HEK293 (cell line): ENCODE measurements around the gene RPUSD4.

Experiments used
- GLI2 ChIP-seq: fragments of 450-650 bp; formaldehyde crosslinking; IDR thresholded peaks from 2 replicates; pipeline ENCODE4; 2017; ENCODE audit warnings: missing biosample characterization, missing genetic modification characterization, low read depth, borderline replicate concordance
- KLF10 ChIP-seq: fragments of 450-650 bp; IDR thresholded peaks from 2 replicates; pipeline ENCODE4 v1.5.1; 2018; ENCODE audit warnings: missing biosample characterization, mild to moderate bottlenecking, missing genetic modification characterization
- KLF7 ChIP-seq: fragments of 450-650 bp; formaldehyde crosslinking; IDR thresholded peaks from 2 replicates; pipeline ENCODE4 v1.5.1; 2016; ENCODE audit warnings: missing biosample characterization, missing genetic modification characterization, borderline replicate concordance
- KLF8 ChIP-seq: fragments of 450-650 bp; formaldehyde crosslinking; IDR thresholded peaks from 2 replicates; pipeline ENCODE4 v1.5.1; 2016; ENCODE audit warnings: missing biosample characterization, missing genetic modification characterization
- KLF9 ChIP-seq: fragments of 450-650 bp; formaldehyde crosslinking; IDR thresholded peaks from 2 replicates; pipeline ENCODE4 v1.5.1; 2016; ENCODE audit warnings: missing biosample characterization, missing genetic modification characterization, low read depth
- MEIS1 ChIP-seq: sonication (generic); formaldehyde crosslinking; IDR thresholded peaks from 2 replicates; pipeline ENCODE4 v1.8.1; 2022; ENCODE audit warnings: missing genetic modification reagents, mild to moderate bottlenecking, borderline replicate concordance
- PRDM10 ChIP-seq: fragments of 450-650 bp; formaldehyde crosslinking; IDR thresholded peaks from 2 replicates; pipeline ENCODE4 v1.5.1; 2016; ENCODE audit warnings: missing biosample characterization, missing genetic modification characterization
- SP2 ChIP-seq: fragments of 450-650 bp; formaldehyde crosslinking; IDR thresholded peaks from 2 replicates; pipeline ENCODE4 v1.5.1; 2016; ENCODE audit warnings: missing biosample characterization, missing genetic modification characterization
- SP7 ChIP-seq: fragments of 450-650 bp; formaldehyde crosslinking; IDR thresholded peaks from 2 replicates; pipeline ENCODE4 v1.5.1; 2016; ENCODE audit warnings: missing biosample characterization, missing genetic modification characterization
- TSHZ1 ChIP-seq: fragments of 450-650 bp; formaldehyde crosslinking; IDR thresholded peaks from 2 replicates; pipeline ENCODE4 v1.5.1; 2016; ENCODE audit warnings: missing biosample characterization, missing genetic modification characterization, borderline replicate concordance
- ZBTB44 ChIP-seq: fragments of 450-650 bp; IDR thresholded peaks from 2 replicates; pipeline ENCODE4 v1.5.1; 2018; ENCODE audit warnings: missing biosample characterization, mild to moderate bottlenecking, missing genetic modification characterization
- ZFP69B ChIP-seq: fragments of 450-650 bp; formaldehyde crosslinking; IDR thresholded peaks from 2 replicates; pipeline ENCODE4 v1.5.1; 2016; ENCODE audit warnings: missing biosample characterization, missing genetic modification characterization
- ZNF140 ChIP-seq: fragments of 450-650 bp; formaldehyde crosslinking; IDR thresholded peaks from 2 replicates; pipeline ENCODE4 v1.5.1; 2016; ENCODE audit warnings: missing biosample characterization, missing genetic modification characterization
- ZNF184 ChIP-seq: fragments of 450-650 bp; IDR thresholded peaks from 2 replicates; pipeline ENCODE4 v1.5.1; 2018; ENCODE audit warnings: missing biosample characterization, mild to moderate bottlenecking, missing genetic modification characterization
- ZNF23 ChIP-seq: fragments of 450-650 bp; formaldehyde crosslinking; IDR thresholded peaks from 2 replicates; pipeline ENCODE4 v1.5.1; 2016; ENCODE audit warnings: missing biosample characterization, missing genetic modification characterization, borderline replicate concordance
- ZNF266 ChIP-seq: fragments of 450-650 bp; formaldehyde crosslinking; IDR thresholded peaks from 2 replicates; pipeline ENCODE4 v1.5.1; 2016; ENCODE audit warnings: missing biosample characterization, missing genetic modification characterization, low read depth
- ZNF341 ChIP-seq: fragments of 450-650 bp; formaldehyde crosslinking; IDR thresholded peaks from 2 replicates; pipeline ENCODE4; 2016; ENCODE audit warnings: low read depth, missing biosample characterization, missing genetic modification characterization
- ZNF529 ChIP-seq: fragments of 450-650 bp; formaldehyde crosslinking; IDR thresholded peaks from 2 replicates; pipeline ENCODE4 v1.5.1; 2017; ENCODE audit warnings: missing genetic modification characterization, missing biosample characterization; ENCODE audit not compliant: insufficient replicate concordance
- ZNF561 ChIP-seq: fragments of 450-650 bp; IDR thresholded peaks from 2 replicates; pipeline ENCODE4 v1.5.1; 2018; ENCODE audit warnings: missing biosample characterization, missing genetic modification characterization, borderline replicate concordance
- ZNF571 ChIP-seq: fragments of 450-650 bp; formaldehyde crosslinking; IDR thresholded peaks from 2 replicates; pipeline ENCODE4 v1.5.0; 2017; ENCODE audit warnings: missing biosample characterization, missing genetic modification characterization
- ZNF596 ChIP-seq: fragments of 450-650 bp; IDR thresholded peaks from 2 replicates; pipeline ENCODE4 v1.5.0; 2018; ENCODE audit warnings: missing biosample characterization, mild to moderate bottlenecking, missing genetic modification characterization, moderate library complexity
- ZNF610 ChIP-seq: fragments of 450-650 bp; formaldehyde crosslinking; IDR thresholded peaks from 2 replicates; pipeline ENCODE4 v1.5.1; 2016; ENCODE audit warnings: missing biosample characterization, missing genetic modification characterization, borderline replicate concordance
- ZNF830 ChIP-seq: fragments of 450-650 bp; IDR thresholded peaks from 2 replicates; pipeline ENCODE4 v1.5.0; 2018; ENCODE audit warnings: missing biosample characterization, missing genetic modification characterization, low read depth, mild to moderate bottlenecking, moderate library complexity
- ZNF837 ChIP-seq: fragments of 450-650 bp; formaldehyde crosslinking; IDR thresholded peaks from 2 replicates; pipeline ENCODE4 v1.5.1; 2016; ENCODE audit warnings: missing biosample characterization, missing genetic modification characterization
- ZXDB ChIP-seq: fragments of 450-650 bp; formaldehyde crosslinking; IDR thresholded peaks from 2 replicates; pipeline ENCODE4 v1.5.1; 2016; ENCODE audit warnings: missing biosample characterization, missing genetic modification characterization
- TF ChIP-seq, protein P1 (sequence below): fragments of 450-650 bp; formaldehyde crosslinking; IDR thresholded peaks from 2 replicates; pipeline ENCODE4 v1.5.1; 2016; ENCODE audit warnings: missing biosample characterization, missing genetic modification characterization
- TF ChIP-seq, protein P2 (sequence below): fragments of 450-650 bp; formaldehyde crosslinking; IDR thresholded peaks from 2 replicates; pipeline ENCODE4 v1.5.1; 2016; ENCODE audit warnings: missing biosample characterization, missing genetic modification characterization

The RPUSD4 gene

GRCh38 chr11:126153972-126154371 lies 57.5 kb downstream of the RPUSD4 start (continued):
- TF ChIP-seq ZBTB44 (peak; percentile 72; the same call in 1 of the 2 replicates), SP2 (tag by site-specific recombination) (no peak), ZNF571 (tag by site-specific recombination) (0 out of 2 replicates have a peak, but pooled peaks have one; percentile 41), ZNF610 (tag by site-specific recombination) (0 out of 2 replicates have a peak, but pooled peaks have one; percentile 39), PRDM10 (tag by site-specific recombination) (0 out of 2 replicates have a peak, but pooled peaks have one; percentile 17), ZXDB (tag by site-specific recombination) (peak; percentile 91), ZNF596 (tag by site-specific recombination) (0 out of 2 replicates have a peak, but pooled peaks have one; percentile 11), KLF7 (tag by site-specific recombination) (peak; percentile 59; the same call in 1 of the 2 replicates), KLF9 (tag by site-specific recombination) (0 out of 2 replicates have a peak, but pooled peaks have one; percentile 26), TSHZ1 (tag by site-specific recombination) (peak; percentile 92; the same call in 1 of the 2 replicates), MEIS1 (CRISPR knock-in tag) (no peak), KLF8 (tag by site-specific recombination) (peak; percentile 59; the same call in 1 of the 2 replicates), ZNF23 (no peak), ZNF529 (tag by site-specific recombination) (peak; percentile 44), KLF10 (peak; percentile 88), ZNF341 (tag by site-specific recombination) (peak; percentile 12; the same call in 1 of the 2 replicates), ZFP69B (tag by site-specific recombination) (0 out of 2 replicates have a peak, but pooled peaks have one; percentile 47), ZNF561 (tag by site-specific recombination) (peak; percentile 90), ZNF837 (no peak), SP7 (peak; percentile 78), GLI2 (peak; percentile 86), ZNF140 (tag by site-specific recombination) (no peak), ZNF184 (tag by site-specific recombination) (peak; percentile 95), ZNF830 (tag by site-specific recombination) (no peak), ZNF266 (no peak)
- TF ChIP-seq, protein P1, sequence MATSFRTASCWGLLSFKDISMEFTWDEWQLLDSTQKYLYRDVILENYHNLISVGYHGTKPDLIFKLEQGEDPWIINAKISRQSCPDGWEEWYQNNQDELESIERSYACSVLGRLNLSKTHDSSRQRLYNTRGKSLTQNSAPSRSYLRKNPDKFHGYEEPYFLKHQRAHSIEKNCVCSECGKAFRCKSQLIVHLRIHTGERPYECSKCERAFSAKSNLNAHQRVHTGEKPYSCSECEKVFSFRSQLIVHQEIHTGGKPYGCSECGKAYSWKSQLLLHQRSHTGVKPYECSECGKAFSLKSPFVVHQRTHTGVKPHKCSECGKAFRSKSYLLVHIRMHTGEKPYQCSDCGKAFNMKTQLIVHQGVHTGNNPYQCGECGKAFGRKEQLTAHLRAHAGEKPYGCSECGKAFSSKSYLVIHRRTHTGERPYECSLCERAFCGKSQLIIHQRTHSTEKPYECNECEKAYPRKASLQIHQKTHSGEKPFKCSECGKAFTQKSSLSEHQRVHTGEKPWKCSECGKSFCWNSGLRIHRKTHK (tag by site-specific recombination): no peak
- TF ChIP-seq, protein P2, sequence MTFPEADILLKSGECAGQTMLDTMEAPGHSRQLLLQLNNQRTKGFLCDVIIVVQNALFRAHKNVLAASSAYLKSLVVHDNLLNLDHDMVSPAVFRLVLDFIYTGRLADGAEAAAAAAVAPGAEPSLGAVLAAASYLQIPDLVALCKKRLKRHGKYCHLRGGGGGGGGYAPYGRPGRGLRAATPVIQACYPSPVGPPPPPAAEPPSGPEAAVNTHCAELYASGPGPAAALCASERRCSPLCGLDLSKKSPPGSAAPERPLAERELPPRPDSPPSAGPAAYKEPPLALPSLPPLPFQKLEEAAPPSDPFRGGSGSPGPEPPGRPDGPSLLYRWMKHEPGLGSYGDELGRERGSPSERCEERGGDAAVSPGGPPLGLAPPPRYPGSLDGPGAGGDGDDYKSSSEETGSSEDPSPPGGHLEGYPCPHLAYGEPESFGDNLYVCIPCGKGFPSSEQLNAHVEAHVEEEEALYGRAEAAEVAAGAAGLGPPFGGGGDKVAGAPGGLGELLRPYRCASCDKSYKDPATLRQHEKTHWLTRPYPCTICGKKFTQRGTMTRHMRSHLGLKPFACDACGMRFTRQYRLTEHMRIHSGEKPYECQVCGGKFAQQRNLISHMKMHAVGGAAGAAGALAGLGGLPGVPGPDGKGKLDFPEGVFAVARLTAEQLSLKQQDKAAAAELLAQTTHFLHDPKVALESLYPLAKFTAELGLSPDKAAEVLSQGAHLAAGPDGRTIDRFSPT (tag by site-specific recombination): peak; percentile 70
